ENCODE data around the gene CYB561.
"Not testable (repeated sequence)": the region's sequence is repeated elsewhere in the genome, so short reads cannot be mapped to it uniquely, and the experiment has no call there.

Gene CYB561

GRCh38 chr17:63478814-63479494 lies 32.8 kb upstream of the CYB561 start:
- peak; percentile 75 for DNase-seq

- no peak for DNase-seq
Measured at GRCh38 chr17:63477480-63478440, 31.7 kb upstream of the CYB561 start.

- DNase-seq: peak; percentile 41
Measured at GRCh38 chr17:63476854-63477479, 30.9 kb upstream of the CYB561 start, which contains the start of gene ACE. ACE (plus strand) TSS chr17:63477061; CDS start chr17:63477095, 34 bp downstream.

- no peak for DNase-seq
Measured at GRCh38 chr17:63476459-63476853, 30.4 kb upstream of the CYB561 start.

GRCh38 chr17:63475491-63476412 lies 29.6 kb upstream of the CYB561 start:
- DNase-seq: no peak

- no peak for DNase-seq
Measured at GRCh38 chr17:63474586-63475460, 28.7 kb upstream of the CYB561 start.

- no peak for DNase-seq
Measured at GRCh38 chr17:63474174-63474573, 28.1 kb upstream of the CYB561 start.

GRCh38 chr17:63468099-63468498 lies 22.0 kb upstream of the CYB561 start:
- not testable (repeated sequence) for DNase-seq

GRCh38 chr17:63464691-63465236 lies 18.7 kb upstream of the CYB561 start:
- no peak for DNase-seq

GRCh38 chr17:63463771-63464170 lies 17.7 kb upstream of the CYB561 start:
- DNase-seq: no peak

- DNase-seq: no peak
Measured at GRCh38 chr17:63460018-63460417, 13.9 kb upstream of the CYB561 start.

GRCh38 chr17:63458478-63458877 lies 12.4 kb upstream of the CYB561 start:
- no peak for DNase-seq

GRCh38 chr17:63455417-63455816 lies 9.3 kb upstream of the CYB561 start:
- DNase-seq: no peak

- DNase-seq: no peak
Measured at GRCh38 chr17:63454915-63455314, 8.8 kb upstream of the CYB561 start.

GRCh38 chr17:63454357-63454756 lies 8.3 kb upstream of the CYB561 start:
- not testable (repeated sequence) for DNase-seq

GRCh38 chr17:63452962-63453551 lies 7.0 kb upstream of the CYB561 start:
- DNase-seq: no peak

- no peak for DNase-seq
Measured at GRCh38 chr17:63452046-63452961, 6.2 kb upstream of the CYB561 start.

GRCh38 chr17:63451150-63451549 lies 5.0 kb upstream of the CYB561 start:
- DNase-seq: no peak

- DNase-seq: no peak
Measured at GRCh38 chr17:63450551-63450950, 4.4 kb upstream of the CYB561 start.
